Jurkat, Clone E6-1 (cell line): ENCODE data around the gene TMEM266.
A peak's percentile ranks its signal among the peaks of the same experiment; 100 is the strongest.

Source experiments
- DNase-seq: peaks from one replicate; pipeline ENCODE4 v3.0.0-alpha.2; 2011; ENCODE audit warnings: low read depth, low spot score
- H3K4me3 ChIP-seq: 2 replicates; pipeline ENCODE4 v1.5.1; 2011; ENCODE audit warnings: mild to moderate bottlenecking, low read length, control low read depth, moderate library complexity

Gene TMEM266

GRCh38 chr15:76064375-76064774 is 4.6 kb downstream of the TMEM266 start:
- DNase-seq = no peak

DNA sequence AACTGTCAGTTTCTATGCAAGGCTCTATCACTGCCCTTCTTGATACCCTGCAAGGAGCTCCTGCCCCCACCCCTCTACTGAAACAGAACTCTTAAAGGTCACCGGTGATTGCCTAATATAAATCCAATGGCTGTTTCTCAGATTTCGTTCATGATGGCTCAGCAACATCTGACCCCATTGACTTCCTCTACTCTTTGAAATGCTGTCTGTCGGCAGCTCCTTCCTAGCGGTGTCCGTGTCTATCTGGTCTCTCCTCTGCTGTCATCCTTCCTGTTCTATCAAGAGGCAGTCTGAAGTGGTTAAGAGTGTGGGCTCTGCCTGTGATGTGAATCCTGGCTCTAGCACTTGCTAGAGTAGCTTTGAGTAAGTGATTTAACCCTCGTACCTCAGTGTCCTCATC is 5.5 kb downstream of the TMEM266 start:
- DNase-seq = peak; percentile 71
- H3K4me3 ChIP-seq = no peak overlapping the region

More at GRCh38 chr15:76064375-76064774, 4.6 kb downstream of the TMEM266 start:
- no peak overlapping the region for H3K4me3 ChIP-seq

DNA sequence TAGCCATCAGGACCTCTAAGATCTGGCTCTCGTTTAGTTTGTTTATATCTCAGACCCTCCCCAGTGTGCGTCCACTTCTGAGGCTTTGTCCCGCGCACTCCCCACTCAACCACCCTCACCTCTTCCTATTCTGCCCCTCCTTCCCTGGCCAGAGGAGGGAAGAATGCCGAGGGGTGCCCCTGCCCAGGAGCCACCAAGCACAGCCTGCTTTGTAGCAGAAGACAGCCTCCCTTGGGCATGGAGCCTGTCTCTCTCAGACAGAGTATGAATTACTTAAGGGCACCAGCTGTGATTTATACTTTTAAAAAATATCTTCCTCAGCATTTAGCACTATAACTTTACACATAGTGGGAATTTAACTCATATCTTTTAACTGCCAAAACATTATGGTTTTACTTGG is 6.0 kb downstream of the TMEM266 start:
- no peak for DNase-seq
- H3K4me3 ChIP-seq = no peak overlapping the region

DNA sequence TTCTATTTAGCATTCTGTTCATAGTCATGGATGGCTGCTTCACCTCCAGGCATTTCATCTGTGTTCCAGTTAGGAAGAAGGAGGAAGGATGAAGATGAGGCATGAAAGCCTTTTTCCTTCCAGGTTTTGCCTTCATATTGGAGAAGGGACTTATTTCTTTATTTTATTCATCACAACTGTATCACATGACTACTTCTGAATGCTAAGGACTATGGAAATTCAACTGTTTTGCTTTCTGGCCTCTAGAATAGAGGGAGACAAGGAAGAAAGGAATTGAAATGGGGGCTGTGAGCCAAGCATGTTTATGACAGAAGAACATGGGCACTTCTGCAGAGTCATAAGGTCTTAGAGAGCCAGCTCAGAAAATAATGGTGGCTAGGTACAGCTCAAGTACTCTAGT is 10.4 kb downstream of the TMEM266 start:
- H3K4me3 ChIP-seq = no peak overlapping the region
- DNase-seq = no peak

DNA sequence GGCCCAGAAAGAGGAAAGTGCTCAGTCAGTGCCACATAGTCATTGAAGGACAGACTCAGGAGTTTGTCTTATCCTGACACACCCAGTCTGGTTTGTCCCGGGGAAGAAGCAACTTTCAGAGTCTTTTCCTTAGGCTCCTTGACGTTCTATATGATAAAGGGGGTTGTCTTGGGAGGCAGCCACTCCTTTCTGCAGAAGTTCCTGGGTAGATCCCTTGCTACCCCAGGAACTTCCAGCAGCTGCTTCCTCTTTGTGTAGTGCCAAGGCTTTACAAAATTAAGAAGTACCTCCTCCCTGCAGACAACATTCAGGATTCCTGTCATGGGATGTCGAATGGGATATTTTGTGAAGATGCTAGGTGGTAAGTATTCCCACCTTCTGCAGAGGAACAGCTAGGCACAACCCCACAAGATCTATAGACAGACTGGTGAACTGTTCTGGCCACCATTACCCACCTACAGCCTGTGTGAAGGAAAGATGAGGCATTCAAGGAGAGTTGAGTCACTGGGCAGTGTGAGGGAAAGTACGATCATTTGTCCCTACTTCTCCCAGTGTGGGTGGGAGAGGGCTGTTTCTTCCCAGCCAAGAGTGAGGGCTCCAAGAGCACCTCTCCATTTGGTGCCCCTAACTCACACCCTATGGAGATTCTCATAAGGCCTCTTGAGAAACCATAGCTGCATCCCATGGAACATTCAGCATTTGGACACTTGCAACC is 11.3 kb downstream of the TMEM266 start:
- no peak for DNase-seq
- H3K4me3 ChIP-seq = no peak overlapping the region

DNA sequence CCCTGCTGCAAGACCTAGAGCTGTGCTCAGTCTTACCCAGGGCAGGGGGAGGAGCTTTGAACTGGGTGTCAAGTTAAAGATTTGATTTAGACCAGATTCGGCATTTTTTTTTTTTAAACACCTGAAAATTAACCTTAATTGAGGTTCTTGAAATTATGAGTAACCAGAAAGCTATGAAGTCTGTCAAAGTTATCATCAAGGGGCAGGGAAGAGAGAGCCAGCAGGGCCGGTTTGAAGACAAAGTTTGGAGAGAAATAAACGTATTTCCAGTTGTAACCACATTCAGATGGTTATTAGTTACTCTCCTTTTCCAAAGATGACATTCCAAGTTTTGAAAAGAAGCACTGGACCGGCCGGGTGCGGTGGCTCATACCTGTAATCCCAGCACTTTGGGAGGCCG is 12.0 kb downstream of the TMEM266 start:
- no peak overlapping the region for H3K4me3 ChIP-seq
- no peak for DNase-seq

DNA sequence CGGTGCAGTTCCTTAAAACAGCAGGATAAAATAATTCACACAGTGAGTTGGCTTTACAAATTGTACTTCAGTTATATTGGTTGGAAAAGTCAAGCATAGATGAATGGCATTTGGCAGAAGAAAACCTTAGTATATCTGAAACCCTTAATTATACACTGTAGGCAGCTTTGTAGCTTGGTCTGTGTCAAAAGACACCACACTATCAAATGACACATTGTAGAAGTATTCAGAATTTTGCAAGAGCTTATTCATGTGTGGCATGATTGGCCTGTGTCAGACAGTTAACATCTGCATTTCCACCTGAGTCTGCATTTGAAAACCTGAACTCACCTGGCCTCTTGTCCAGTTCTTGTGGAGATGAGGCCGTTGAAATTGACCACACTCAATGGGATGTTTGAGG is 13.8 kb downstream of the TMEM266 start:
- no peak for DNase-seq
- no peak overlapping the region for H3K4me3 ChIP-seq

DNA sequence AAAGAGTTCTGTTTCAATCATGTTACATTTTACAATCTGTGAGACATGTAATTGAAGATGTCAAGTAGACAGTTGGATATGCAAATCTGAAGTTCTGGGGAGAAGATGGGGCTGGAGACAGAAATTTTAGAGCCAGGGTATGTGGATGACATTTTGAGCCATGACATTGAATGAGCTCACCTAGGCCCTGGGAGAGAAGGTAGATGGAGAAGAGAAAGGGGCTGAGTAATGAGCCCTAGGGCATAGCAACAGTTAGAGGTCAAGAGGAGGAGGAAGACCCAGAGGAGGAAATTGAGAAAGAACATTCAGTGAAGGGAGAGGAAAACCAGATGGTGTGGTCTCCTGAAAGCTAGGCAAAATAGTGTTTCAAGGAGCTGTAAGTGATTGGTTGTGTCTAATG is 15.3 kb downstream of the TMEM266 start:
- DNase-seq = no peak
- no peak overlapping the region for H3K4me3 ChIP-seq

DNA sequence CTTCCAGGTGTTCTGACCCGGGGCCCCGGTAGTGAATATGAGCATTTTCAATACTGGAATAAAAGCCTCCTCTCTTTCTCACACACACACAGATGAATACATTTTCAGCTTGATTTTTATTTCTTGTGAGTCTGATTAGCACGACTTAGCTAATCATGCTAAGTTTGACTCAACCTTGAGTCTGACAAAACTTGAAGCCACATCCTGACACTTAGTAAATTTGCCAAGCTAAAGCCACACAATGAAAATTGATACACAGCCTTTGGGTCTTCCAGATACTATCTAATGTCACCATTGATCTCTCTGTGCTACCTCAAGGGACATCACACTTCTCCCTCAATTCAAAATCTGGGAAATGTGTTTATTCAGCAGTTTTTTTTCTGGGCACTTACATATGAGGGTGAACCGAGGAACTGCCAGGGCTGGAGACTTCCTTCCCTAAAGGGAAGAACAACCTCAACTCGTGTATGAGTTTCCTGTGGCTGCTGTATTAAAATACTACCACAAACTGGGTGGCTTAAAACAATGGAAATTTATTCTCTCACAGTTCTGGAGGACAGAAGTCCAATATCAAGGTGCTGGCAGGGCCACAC is 18.6 kb downstream of the TMEM266 start:
- H3K4me3 ChIP-seq = no peak overlapping the region
- no peak for DNase-seq

GRCh38 chr15:76084256-76084655 is 24.5 kb downstream of the TMEM266 start:
- DNase-seq = no peak
- H3K4me3 ChIP-seq = no peak overlapping the region

- no peak for DNase-seq
- no peak overlapping the region for H3K4me3 ChIP-seq
These were observed 38.9 kb downstream of the TMEM266 start for GRCh38 chr15:76098685-76099084.

DNA sequence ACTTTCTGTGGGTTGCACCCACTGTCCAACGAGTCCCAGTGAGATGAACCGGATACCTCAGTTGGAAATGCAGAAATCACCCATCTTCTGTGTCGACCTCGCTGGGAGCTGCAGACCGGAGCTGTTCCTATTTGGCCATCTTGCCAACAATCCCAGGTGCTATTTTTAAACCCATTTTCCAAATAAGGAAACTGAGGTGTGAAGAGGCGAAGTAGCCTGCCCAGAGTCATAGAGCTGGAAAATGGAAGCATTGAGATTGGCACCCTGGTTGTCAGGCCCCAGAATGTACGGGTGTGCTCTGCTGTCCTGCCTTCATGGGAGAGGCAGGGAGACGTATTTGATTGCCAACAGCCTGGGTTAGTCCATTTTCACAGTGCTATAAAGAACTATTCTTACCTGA is 39.6 kb downstream of the TMEM266 start:
- DNase-seq = no peak
- H3K4me3 ChIP-seq = no peak overlapping the region

GRCh38 chr15:76100361-76100760 is 40.6 kb downstream of the TMEM266 start:
- DNase-seq = no peak
- H3K4me3 ChIP-seq = no peak overlapping the region

DNA sequence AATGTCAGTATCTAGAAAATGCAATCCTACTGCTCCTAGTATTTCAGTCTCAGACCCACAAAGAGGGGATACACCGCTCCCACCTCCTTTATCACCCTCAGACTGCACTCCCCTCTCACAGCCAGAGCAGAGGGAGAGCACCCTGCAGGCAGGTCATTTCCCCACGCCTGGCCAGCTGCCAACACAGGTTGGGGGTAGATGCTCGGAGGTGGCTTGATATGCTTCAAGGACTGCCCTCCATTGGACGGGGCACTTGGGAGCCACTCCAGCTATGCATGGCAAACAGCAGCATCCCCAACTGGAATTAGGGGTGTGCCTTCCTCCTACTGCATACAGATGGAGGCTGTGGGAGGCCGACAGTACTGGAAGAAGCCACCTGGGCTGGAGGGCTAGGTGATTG is 41.9 kb downstream of the TMEM266 start:
- DNase-seq = no peak
- H3K4me3 ChIP-seq = no peak overlapping the region

DNA sequence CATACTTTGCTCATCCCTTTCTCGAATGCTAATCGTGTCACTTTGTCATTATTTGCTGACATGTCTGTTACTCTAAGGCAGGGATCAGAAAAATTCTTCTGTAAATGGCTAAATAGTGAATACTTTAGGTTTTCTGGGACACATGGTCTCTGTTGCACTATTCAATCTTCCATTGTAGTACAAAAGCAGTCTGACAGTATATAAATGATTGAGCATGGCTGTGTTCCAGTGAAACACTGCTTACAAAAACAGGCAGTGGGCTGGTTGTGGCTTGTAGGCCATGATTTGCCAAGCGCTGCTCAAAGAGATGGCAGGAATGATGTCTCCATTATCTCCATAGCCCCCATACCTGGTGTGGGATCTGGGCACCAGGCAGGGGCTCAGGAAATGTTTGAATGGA is 45.6 kb downstream of the TMEM266 start:
- DNase-seq = no peak
- no peak overlapping the region for H3K4me3 ChIP-seq

GRCh38 chr15:76105911-76106310 is 46.1 kb downstream of the TMEM266 start:
- H3K4me3 ChIP-seq = no peak overlapping the region
- DNase-seq = no peak

DNA sequence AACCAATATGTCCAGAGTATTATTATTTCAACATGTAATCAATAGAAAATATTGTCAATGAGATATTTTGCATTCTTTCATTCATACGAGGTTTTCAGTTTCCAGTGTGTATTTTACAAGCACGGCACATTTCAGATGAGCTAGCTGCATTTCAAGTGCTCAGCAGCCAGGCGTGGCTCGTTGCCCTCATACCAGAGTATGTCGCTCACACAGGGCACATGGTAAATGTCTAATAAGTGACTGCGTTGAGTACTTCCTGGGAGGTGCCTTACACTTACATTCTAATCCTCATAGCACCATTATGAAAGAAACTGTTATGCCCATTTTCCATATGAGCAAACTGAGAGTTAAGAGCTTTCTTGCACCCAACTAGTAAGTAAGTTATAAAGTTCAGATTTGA is 47.4 kb downstream of the TMEM266 start:
- no peak overlapping the region for H3K4me3 ChIP-seq
- no peak for DNase-seq

- H3K4me3 ChIP-seq = no peak overlapping the region
- DNase-seq = no peak
These were observed 48.4 kb downstream of the TMEM266 start for GRCh38 chr15:76108021-76108723.

GRCh38 chr15:76109046-76109445 is 49.3 kb downstream of the TMEM266 start:
- H3K4me3 ChIP-seq = no peak overlapping the region
- DNase-seq = no peak

DNA sequence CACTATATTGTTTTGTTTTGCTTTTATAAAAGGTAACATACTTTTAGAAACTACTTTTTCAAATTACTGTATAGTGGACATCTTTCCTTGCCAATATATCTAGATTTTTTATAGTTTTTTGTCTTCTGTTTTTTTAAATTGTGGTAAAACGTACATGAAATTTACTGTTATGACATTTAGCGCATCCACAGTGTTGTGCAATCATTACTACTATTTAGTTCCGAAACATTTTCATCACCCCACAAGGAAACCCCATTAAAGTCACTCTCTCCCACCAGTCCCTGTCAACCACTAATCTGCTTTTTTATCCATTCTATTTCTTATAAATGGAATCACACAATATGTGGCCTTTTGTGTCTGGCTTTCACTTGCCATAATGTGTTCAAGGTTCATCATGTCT is 54.8 kb downstream of the TMEM266 start:
- DNase-seq = no peak
- H3K4me3 ChIP-seq = no peak overlapping the region
